Fibroblast of lung (primary cell): ENCODE data around the gene CREB5. TPM values are rescaled to one million over a fixed set of nuclear protein-coding genes. Genes with fewer than 3 reads are reported as not detected.

Experiments used
- DNase-seq, 2 donors: peaks; one replicate each; pipeline versions ENCODE4 v3.0.0 to v3.0.0-alpha.2; 2010; ENCODE audit warnings: low read depth in 2 of 2
- H2AFZ ChIP-seq: 2 replicates; pipeline ENCODE4 v1.5.1; 2012; ENCODE audit warnings: low read length, control low read depth, inconsistent platforms
- H3K27ac ChIP-seq: 2 replicates; pipeline ENCODE4 v1.5.1; 2011; ENCODE audit warnings: low read length, control low read depth; ENCODE audit not compliant: insufficient read depth
- H3K27me3 ChIP-seq: 2 replicates; pipeline ENCODE4 v1.5.1; 2011; ENCODE audit warnings: mild to moderate bottlenecking, low read length; ENCODE audit not compliant: control insufficient read depth, insufficient read depth
- H3K36me3 ChIP-seq: 2 replicates; pipeline ENCODE4 v1.5.1; 2011; ENCODE audit warnings: low read length; ENCODE audit not compliant: control insufficient read depth, insufficient read depth
- H3K4me1 ChIP-seq: 2 replicates; pipeline ENCODE4 v1.5.1; 2011; ENCODE audit warnings: low read length; ENCODE audit not compliant: control insufficient read depth, insufficient read depth; ENCODE audit errors: extremely low read depth
- H3K4me2 ChIP-seq: 2 replicates; pipeline ENCODE4 v1.5.1; 2011; ENCODE audit warnings: low read length, control low read depth; ENCODE audit not compliant: insufficient read depth; ENCODE audit errors: extremely low read depth
- H3K4me3 ChIP-seq, 4 experiments: fragments of 200-600 bp in 1 of 4; sonication (generic) in 1 of 4; replicated peaks in 1 of 4; 2 replicates each; pipeline ENCODE4 v1.5.1; 2011 to 2016; ENCODE audit warnings: low read length in 4 of 4, low read depth in 3 of 4, mild to moderate bottlenecking in 3 of 4, control low read depth in 2 of 4, inconsistent platforms in 1 of 4, mixed read lengths in 1 of 4; ENCODE audit not compliant: insufficient read depth in 1 of 4; ENCODE audit errors: control extremely low read depth in 1 of 4
- H3K79me2 ChIP-seq: 2 replicates; pipeline ENCODE4 v1.5.1; 2012; ENCODE audit warnings: mild to moderate bottlenecking, low read length, inconsistent platforms; ENCODE audit not compliant: control insufficient read depth, insufficient read depth
- H3K9ac ChIP-seq: 2 replicates; pipeline ENCODE4 v1.5.1; 2011; ENCODE audit warnings: mild to moderate bottlenecking, low read length, control low read depth; ENCODE audit not compliant: insufficient read depth
- H3K9me3 ChIP-seq: 2 replicates; pipeline ENCODE4 v1.5.1; 2012; ENCODE audit warnings: low read depth, low read length; ENCODE audit not compliant: control insufficient read depth, insufficient read depth
- H4K20me1 ChIP-seq: 2 replicates; pipeline ENCODE4 v1.5.1; 2011; ENCODE audit warnings: low read length; ENCODE audit not compliant: control insufficient read depth, insufficient read depth; ENCODE audit errors: extremely low read depth
- EZH2 ChIP-seq: IDR thresholded peaks from 2 replicates; pipeline ENCODE4 v1.5.1; 2012; ENCODE audit warnings: low read length, control low read depth, mild to moderate bottlenecking; ENCODE audit errors: missing control alignments
- polyA plus RNA-seq, 2 donors: library from polyadenylated mRNA; depleted of rRNA in 1 of 2; stranded (reverse) in 1 of 2; unstranded in 1 of 2; fragments of >200 nt; gene quantifications; 2 replicates each; pipeline ENCODE4 v1.2.1, GENCODE V29; 2011 to 2012; ENCODE audit warnings: missing spikeins in 1 of 2
- total RNA-seq: library from RNA; depleted of rRNA; stranded (reverse); fragments of >200 nt; gene quantifications from 2 replicates; pipeline ENCODE4 v1.2.1, GENCODE V29; 2014
- TF ChIP-seq, protein P1 (sequence below), 2 donors: IDR thresholded peaks in 1 of 2; conservative IDR thresholded peaks in 1 of 2; 1 replicate in 1 of 2; 2 replicates in 1 of 2; pipeline ENCODE4 v1.5.1; 2011 to 2012; ENCODE audit warnings: low read length in 2 of 2, control low read depth in 1 of 2, inconsistent platforms in 1 of 2, low read depth in 1 of 2, mild to moderate bottlenecking in 1 of 2

The CREB5 gene
- total and polyA plus RNA-seq, 2 donors (not counting 1 experiment from before 2014, with no cell fraction given), result 8.2 to 28.4 TPM

DNA sequence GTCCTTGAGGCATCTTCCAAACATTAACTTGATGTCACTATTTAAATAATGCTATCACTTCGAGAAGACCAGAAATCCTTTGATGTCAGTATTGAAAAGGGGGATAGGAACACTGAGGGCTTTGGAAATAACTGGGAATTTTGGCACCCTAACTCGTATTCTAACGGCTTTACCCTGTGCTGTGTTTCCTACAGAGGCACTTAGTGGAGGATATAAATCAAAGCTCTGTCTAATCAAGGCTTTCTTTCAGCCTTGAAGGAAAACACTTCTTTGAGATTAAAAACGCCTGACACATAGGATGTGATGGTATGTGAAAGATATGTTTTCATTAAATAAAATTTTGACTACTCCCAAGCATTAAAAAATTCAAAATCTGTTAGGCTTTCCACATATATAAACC lies 62.3 kb downstream of the CREB5 start:
- Histone ChIP-seq H3K36me3 (no peaks in the 10 kb centered on the region), H3K79me2 (no peaks in the 10 kb centered on the region), H3K4me3 (no peak overlapping the region), H2AFZ (no peak overlapping the region), H3K27ac (no peak overlapping the region), H3K27me3 (no peaks in the 10 kb centered on the region), H3K9me3 (no peaks in the 10 kb centered on the region), H3K4me2 (no peak overlapping the region), H3K9ac (no peak overlapping the region), H3K4me1 (no peaks in the 10 kb centered on the region), H4K20me1 (no peaks in the 10 kb centered on the region)
- no peak for DNase-seq
- no peak for TF ChIP-seq EZH2
- TF ChIP-seq, protein P1, sequence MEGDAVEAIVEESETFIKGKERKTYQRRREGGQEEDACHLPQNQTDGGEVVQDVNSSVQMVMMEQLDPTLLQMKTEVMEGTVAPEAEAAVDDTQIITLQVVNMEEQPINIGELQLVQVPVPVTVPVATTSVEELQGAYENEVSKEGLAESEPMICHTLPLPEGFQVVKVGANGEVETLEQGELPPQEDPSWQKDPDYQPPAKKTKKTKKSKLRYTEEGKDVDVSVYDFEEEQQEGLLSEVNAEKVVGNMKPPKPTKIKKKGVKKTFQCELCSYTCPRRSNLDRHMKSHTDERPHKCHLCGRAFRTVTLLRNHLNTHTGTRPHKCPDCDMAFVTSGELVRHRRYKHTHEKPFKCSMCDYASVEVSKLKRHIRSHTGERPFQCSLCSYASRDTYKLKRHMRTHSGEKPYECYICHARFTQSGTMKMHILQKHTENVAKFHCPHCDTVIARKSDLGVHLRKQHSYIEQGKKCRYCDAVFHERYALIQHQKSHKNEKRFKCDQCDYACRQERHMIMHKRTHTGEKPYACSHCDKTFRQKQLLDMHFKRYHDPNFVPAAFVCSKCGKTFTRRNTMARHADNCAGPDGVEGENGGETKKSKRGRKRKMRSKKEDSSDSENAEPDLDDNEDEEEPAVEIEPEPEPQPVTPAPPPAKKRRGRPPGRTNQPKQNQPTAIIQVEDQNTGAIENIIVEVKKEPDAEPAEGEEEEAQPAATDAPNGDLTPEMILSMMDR (conservative IDR thresholded peaks at IDR 0.05 in 1 of 2, IDR thresholded peaks at IDR 0.05 in 1 of 2; ENCODE audit: low read depth in 1 of 2, low read length in 2 of 2), result no peak

GRCh38 chr7:28477041-28477442 lies 64.7 kb downstream of the CREB5 start:
- Histone ChIP-seq H4K20me1 (no peaks in the 10 kb centered on the region), H3K4me3 (no peak overlapping the region), H3K27ac (no peak overlapping the region), H3K9me3 (no peaks in the 10 kb centered on the region), H3K36me3 (no peaks in the 10 kb centered on the region), H3K9ac (no peak overlapping the region), H3K27me3 (no peaks in the 10 kb centered on the region), H3K79me2 (no peaks in the 10 kb centered on the region), H3K4me2 (no peak overlapping the region), H3K4me1 (no peaks in the 10 kb centered on the region), H2AFZ (no peak overlapping the region)
- no peak for DNase-seq
- TF ChIP-seq, protein P1 (conservative IDR thresholded peaks at IDR 0.05 in 1 of 2, IDR thresholded peaks at IDR 0.05 in 1 of 2; ENCODE audit: low read depth in 1 of 2, low read length in 2 of 2), result no peak
- TF ChIP-seq EZH2, result no peak

DNA sequence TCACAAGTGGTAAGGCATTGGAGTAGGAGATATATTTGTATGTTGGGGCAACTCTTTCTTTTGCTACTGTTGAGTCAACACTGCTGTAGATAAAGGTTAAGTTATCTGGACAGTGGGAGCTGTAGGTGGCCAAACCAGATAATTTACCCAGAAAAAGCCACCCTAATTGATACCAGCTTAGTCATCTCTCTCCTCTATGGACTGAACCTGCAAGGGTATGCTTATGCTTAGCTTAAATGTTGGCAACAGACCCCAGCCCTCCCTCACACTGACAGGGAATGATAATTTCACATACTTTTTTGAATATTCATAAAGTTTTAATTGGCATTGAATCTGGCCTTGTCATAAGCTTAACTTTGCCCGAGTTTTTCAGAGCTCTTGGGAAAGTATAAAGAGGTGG lies 66.3 kb downstream of the CREB5 start:
- TF ChIP-seq, protein P1 (conservative IDR thresholded peaks at IDR 0.05 in 1 of 2, IDR thresholded peaks at IDR 0.05 in 1 of 2; ENCODE audit: low read depth in 1 of 2, low read length in 2 of 2), result no peak
- no peak for TF ChIP-seq EZH2
- H3K9me3 ChIP-seq, result no peaks in the 10 kb centered on the region
- DNase-seq, result peak in 1 of 2 donors; percentile 80
- H3K9ac ChIP-seq, result no peak overlapping the region
- H3K4me1 ChIP-seq, result no peaks in the 10 kb centered on the region
- H2AFZ ChIP-seq, result no peak overlapping the region
- H3K27ac ChIP-seq, result no peak overlapping the region
- no peaks in the 10 kb centered on the region for H3K79me2 ChIP-seq
- no peaks in the 10 kb centered on the region for H4K20me1 ChIP-seq
- no peaks in the 10 kb centered on the region for H3K36me3 ChIP-seq
- no peaks in the 10 kb centered on the region for H3K27me3 ChIP-seq
- H3K4me2 ChIP-seq, result no peak overlapping the region
- no peak overlapping the region for H3K4me3 ChIP-seq
